DND-41 (cell line): ENCODE data around the gene KRT84.

Source experiments
- ATAC-seq: fragments of 200-7000 bp; cut with Tn5 transposase; 3 replicates; pipeline ENCODE4 v1.9.1; 2021; ENCODE audit warnings: low read depth; ENCODE audit not compliant: insufficient read depth
- DNase-seq: peaks from one replicate; pipeline ENCODE4 v3.0.0-alpha.2; 2020
- H2AFZ ChIP-seq: 2 replicates; pipeline ENCODE4 v1.6.0; 2012; ENCODE audit warnings: low read depth, low read length
- H3K27ac ChIP-seq: 2 replicates; pipeline ENCODE4 v1.5.1; 2012; ENCODE audit warnings: low read length, inconsistent platforms
- H3K27me3 ChIP-seq: fragments of 200-600 bp; sonication (generic); 2 replicates; pipeline ENCODE4 v1.6.0; 2012; ENCODE audit warnings: low read length, mild to moderate bottlenecking, inconsistent platforms; ENCODE audit not compliant: insufficient read depth, poor library complexity
- H3K36me3 ChIP-seq: 2 replicates; pipeline ENCODE4 v1.5.1; 2012; ENCODE audit warnings: low read length, inconsistent platforms; ENCODE audit not compliant: insufficient read depth
- H3K4me1 ChIP-seq: 2 replicates; pipeline ENCODE4 v1.5.1; 2012; ENCODE audit warnings: mild to moderate bottlenecking, low read length; ENCODE audit not compliant: insufficient read depth
- H3K4me2 ChIP-seq: 2 replicates; pipeline ENCODE4 v1.6.0; 2012; ENCODE audit warnings: mild to moderate bottlenecking, moderate library complexity, low read length, inconsistent platforms; ENCODE audit not compliant: insufficient read depth
- H3K4me3 ChIP-seq, 2 experiments: fragments of 200-600 bp in 1 of 2; shearing (Covaris generic) in 1 of 2; 2 replicates each; pipeline ENCODE4 v1.5.1; 2012 to 2016; ENCODE audit warnings: inconsistent platforms in 2 of 2, low read length in 2 of 2, mild to moderate bottlenecking in 2 of 2, low read depth in 1 of 2, moderate library complexity in 1 of 2
- H3K79me2 ChIP-seq: 2 replicates; pipeline ENCODE4 v1.6.0; 2012; ENCODE audit warnings: low read length, inconsistent platforms; ENCODE audit not compliant: insufficient read depth
- H3K9ac ChIP-seq: 2 replicates; pipeline ENCODE4 v1.6.0; 2012; ENCODE audit warnings: low read depth, mild to moderate bottlenecking, inconsistent platforms, low read length, moderate library complexity
- H3K9me3 ChIP-seq: 2 replicates; pipeline ENCODE4 v1.5.1; 2012; ENCODE audit warnings: low read length, moderate library complexity, mild to moderate bottlenecking, inconsistent platforms; ENCODE audit not compliant: insufficient read depth, severe bottlenecking
- H4K20me1 ChIP-seq: 2 replicates; pipeline ENCODE4 v1.6.0; 2012; ENCODE audit warnings: low read length; ENCODE audit not compliant: insufficient read depth
- EZH2 ChIP-seq: IDR thresholded peaks from 3 replicates; pipeline ENCODE4 v1.6.1; 2012; ENCODE audit warnings: borderline replicate concordance, low read depth, mild to moderate bottlenecking, moderate library complexity, low read length, inconsistent platforms; ENCODE audit not compliant: severe bottlenecking
- TF ChIP-seq, protein P1 (sequence below): IDR thresholded peaks from 2 replicates; pipeline ENCODE4 v1.5.1; 2012; ENCODE audit warnings: borderline replicate concordance, low read length, moderate library complexity, mild to moderate bottlenecking; ENCODE audit not compliant: poor library complexity, severe bottlenecking; ENCODE audit errors: extremely low read depth

Gene KRT84

DNA sequence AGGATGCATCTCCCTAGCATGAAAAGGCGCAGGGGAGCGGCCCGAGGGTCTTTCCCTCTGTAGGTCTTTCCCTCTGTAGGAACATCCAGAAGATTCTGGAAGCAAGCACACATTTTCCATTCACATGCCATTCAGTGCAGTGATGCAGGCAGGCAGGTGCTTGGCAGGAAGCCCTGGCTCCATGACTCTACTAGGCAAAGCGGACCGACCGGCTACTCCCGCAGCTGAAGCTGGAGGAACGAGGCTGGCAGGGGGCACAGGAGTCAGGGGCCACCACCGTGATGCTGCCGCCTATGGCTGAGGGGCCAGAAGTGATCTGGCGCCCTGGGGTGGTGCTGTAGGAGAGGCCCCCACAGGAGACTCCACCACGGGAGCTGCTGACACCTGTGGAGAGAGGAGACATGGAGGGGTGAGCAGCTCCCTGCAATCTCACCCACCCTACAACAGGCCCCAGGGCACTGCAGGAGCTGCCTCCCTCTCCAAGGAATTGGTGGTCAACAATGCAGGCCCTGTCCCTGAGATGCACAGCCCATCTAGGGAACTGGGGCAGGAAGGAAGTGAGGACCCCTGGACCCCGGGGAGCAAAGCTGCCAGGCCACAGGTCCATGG, 24.7 kb downstream of the KRT84 start:
- H3K27me3 ChIP-seq = no peaks in the 10 kb centered on the region

DNA sequence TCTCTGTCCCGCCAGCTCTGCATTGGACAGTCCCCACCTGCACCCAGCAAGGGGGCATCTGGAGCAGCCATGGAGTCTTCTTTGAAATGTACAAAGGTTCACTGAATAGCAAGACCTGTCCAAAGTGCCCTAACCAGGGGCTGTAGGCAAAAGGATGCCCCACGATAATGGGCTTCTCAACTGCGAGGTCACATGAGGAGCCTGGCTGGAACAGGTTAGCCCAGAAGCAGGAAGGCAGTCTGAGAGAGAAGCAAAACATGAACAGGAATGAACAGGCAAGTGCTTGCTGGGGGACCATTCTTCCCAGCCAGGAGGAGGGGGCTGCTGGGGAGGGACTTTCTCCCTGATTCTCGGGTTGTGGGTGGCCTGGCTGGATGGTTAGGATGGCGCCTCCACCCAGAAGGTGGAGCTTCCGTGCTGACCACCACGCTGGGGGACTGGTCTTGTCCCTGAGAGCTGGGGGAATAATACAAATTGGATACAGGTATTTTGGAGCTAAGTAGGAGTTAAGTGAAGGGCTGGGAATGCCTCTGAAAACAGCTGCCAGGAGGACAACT, 25.3 kb downstream of the KRT84 start:
- Histone ChIP-seq H3K4me1 (peaks cover 10% of the 10 kb centered on the region; the same call in 1 of the 2 replicates), H3K27me3 (no peaks in the 10 kb centered on the region), H3K9ac (no peak overlapping the region), H3K9me3 (no peaks in the 10 kb centered on the region), H4K20me1 (peaks cover 3% of the 10 kb centered on the region; the same call in 1 of the 2 replicates), H2AFZ (no peak overlapping the region), H3K79me2 (no peaks in the 10 kb centered on the region), H3K36me3 (no peaks in the 10 kb centered on the region), H3K4me3 (no peak overlapping the region), H3K4me2 (no peak overlapping the region), H3K27ac (no peak overlapping the region)
- TF ChIP-seq EZH2 = no peak
- TF ChIP-seq, protein P1, sequence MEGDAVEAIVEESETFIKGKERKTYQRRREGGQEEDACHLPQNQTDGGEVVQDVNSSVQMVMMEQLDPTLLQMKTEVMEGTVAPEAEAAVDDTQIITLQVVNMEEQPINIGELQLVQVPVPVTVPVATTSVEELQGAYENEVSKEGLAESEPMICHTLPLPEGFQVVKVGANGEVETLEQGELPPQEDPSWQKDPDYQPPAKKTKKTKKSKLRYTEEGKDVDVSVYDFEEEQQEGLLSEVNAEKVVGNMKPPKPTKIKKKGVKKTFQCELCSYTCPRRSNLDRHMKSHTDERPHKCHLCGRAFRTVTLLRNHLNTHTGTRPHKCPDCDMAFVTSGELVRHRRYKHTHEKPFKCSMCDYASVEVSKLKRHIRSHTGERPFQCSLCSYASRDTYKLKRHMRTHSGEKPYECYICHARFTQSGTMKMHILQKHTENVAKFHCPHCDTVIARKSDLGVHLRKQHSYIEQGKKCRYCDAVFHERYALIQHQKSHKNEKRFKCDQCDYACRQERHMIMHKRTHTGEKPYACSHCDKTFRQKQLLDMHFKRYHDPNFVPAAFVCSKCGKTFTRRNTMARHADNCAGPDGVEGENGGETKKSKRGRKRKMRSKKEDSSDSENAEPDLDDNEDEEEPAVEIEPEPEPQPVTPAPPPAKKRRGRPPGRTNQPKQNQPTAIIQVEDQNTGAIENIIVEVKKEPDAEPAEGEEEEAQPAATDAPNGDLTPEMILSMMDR = no peak
- DNase-seq (no peak), ATAC-seq (no peak)

More for the DNA sequence above, 24.7 kb downstream of the KRT84 start:
- Histone ChIP-seq H3K4me2 (no peak overlapping the region), H3K4me1 (peaks cover 10% of the 10 kb centered on the region; the same call in 1 of the 2 replicates), H3K79me2 (no peaks in the 10 kb centered on the region), H3K36me3 (no peaks in the 10 kb centered on the region), H3K4me3 (no peak overlapping the region), H2AFZ (no peak overlapping the region), H4K20me1 (peaks cover 3% of the 10 kb centered on the region; the same call in 1 of the 2 replicates), H3K27ac (no peak overlapping the region), H3K9me3 (no peaks in the 10 kb centered on the region), H3K9ac (no peak overlapping the region)
- no peak for TF ChIP-seq EZH2
- TF ChIP-seq, protein P1 = no peak
- ATAC-seq (no peak), DNase-seq (no peak)

DNA sequence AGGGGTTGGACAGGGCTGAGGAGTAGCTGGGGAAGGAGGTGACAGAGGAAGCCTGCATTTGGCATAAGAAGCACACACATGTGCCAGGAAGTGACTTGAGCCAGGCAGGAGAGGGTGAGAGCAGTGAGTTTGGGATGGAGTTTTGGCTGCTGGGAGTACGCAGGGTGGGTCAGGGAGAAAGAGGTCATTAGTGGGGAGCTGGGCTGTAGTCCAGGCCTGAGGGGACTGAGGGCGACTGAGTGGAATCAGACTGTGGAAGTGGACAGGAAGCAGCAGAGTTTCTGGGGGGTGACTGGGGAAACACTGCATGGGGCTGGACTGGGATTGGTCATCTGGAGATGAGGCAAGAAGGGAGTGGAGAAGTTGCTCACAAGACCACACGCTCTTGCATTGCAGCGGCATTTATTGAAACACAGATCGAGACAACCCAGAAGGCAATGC, 25.8 kb downstream of the KRT84 start:
- Histone ChIP-seq H3K27me3 (no peaks in the 10 kb centered on the region), H3K4me3 (no peak overlapping the region), H3K4me1 (peaks cover 10% of the 10 kb centered on the region; the same call in 1 of the 2 replicates), H2AFZ (peak overlapping the region; percentile 7; the same call in 1 of the 2 replicates), H3K79me2 (no peaks in the 10 kb centered on the region), H3K9me3 (no peaks in the 10 kb centered on the region), H3K36me3 (no peaks in the 10 kb centered on the region), H3K4me2 (no peak overlapping the region), H3K9ac (no peak overlapping the region), H4K20me1 (peaks cover 3% of the 10 kb centered on the region), H3K27ac (no peak overlapping the region)
- no peak for DNase-seq
- no peak for ATAC-seq
- TF ChIP-seq, protein P1 = no peak
- TF ChIP-seq EZH2 = no peak
